ENCODE data around the gene NELFB.

Gene NELFB

GRCh38 chr9:137245450-137246421, 9.4 kb upstream of the NELFB start:
- Histone ChIP-seq H3K4me3 (ENCODE audit: low read length) (no peak overlapping the region), H3K4me1 (ENCODE audit: insufficient read depth, low read length) (peaks cover 14% of the 10 kb centered on the region), H3K9ac (ENCODE audit: low read depth, low read length) (no peak overlapping the region)

GRCh38 chr9:137247135-137247915, 7.8 kb upstream of the NELFB start:
- H3K9me3 ChIP-seq (ENCODE audit: insufficient read depth, low read depth, low read length), result no peaks in the 10 kb centered on the region
- H3K27ac ChIP-seq (ENCODE audit: low read depth, low read length), result no peak overlapping the region
- 0 out of 2 replicates have a peak overlapping the region, but pooled peaks have one; percentile 19 for H3K9ac ChIP-seq (ENCODE audit: low read depth, low read length)
- peaks cover 17% of the 10 kb centered on the region for H3K36me3 ChIP-seq (ENCODE audit: insufficient read depth, low read length)
- H3K4me3 ChIP-seq (ENCODE audit: low read length), result no peak overlapping the region
- 81% methylated on average over 20 of the region's 20 CpGs for WGBS
- H3K27me3 ChIP-seq (ENCODE audit: insufficient read depth, low read length), result no peaks in the 10 kb centered on the region; the same call in 1 of the 2 replicates
- peaks cover 11% of the 10 kb centered on the region for H3K4me1 ChIP-seq (ENCODE audit: insufficient read depth, low read length)

More at GRCh38 chr9:137245450-137246421, 9.4 kb upstream of the NELFB start:
- Histone ChIP-seq H3K36me3 (ENCODE audit: insufficient read depth, low read length) (peaks cover 22% of the 10 kb centered on the region), H3K27ac (ENCODE audit: low read depth, low read length) (no peak overlapping the region), H3K9me3 (ENCODE audit: insufficient read depth, low read depth, low read length) (no peaks in the 10 kb centered on the region), H3K27me3 (ENCODE audit: insufficient read depth, low read length) (no peaks in the 10 kb centered on the region; the same call in 1 of the 2 replicates)
- WGBS, result 91% methylated on average over 25 of the region's 25 CpGs

- H3K4me1 ChIP-seq (ENCODE audit: insufficient read depth, low read length), result peaks cover 10% of the 10 kb centered on the region
- WGBS, result 93% methylated on average over 6 of the region's 6 CpGs
- no peaks in the 10 kb centered on the region for H3K9me3 ChIP-seq (ENCODE audit: insufficient read depth, low read depth, low read length)
- H3K27ac ChIP-seq (ENCODE audit: low read depth, low read length), result no peak overlapping the region
- H3K36me3 ChIP-seq (ENCODE audit: insufficient read depth, low read length), result peaks cover 12% of the 10 kb centered on the region
- no peak overlapping the region for H3K4me3 ChIP-seq (ENCODE audit: low read length)
- H3K9ac ChIP-seq (ENCODE audit: low read depth, low read length), result no peak overlapping the region
- H3K27me3 ChIP-seq (ENCODE audit: insufficient read depth, low read length), result no peaks in the 10 kb centered on the region; the same call in 1 of the 2 replicates
Observed at GRCh38 chr9:137247916-137248175, 7.3 kb upstream of the NELFB start.

- peaks cover 5% of the 10 kb centered on the region; the same call in 1 of the 2 replicates for H3K4me1 ChIP-seq (ENCODE audit: insufficient read depth, low read length)
- no peaks in the 10 kb centered on the region; the same call in 1 of the 2 replicates for H3K27me3 ChIP-seq (ENCODE audit: insufficient read depth, low read length)
- H3K9ac ChIP-seq (ENCODE audit: low read depth, low read length), result no peak overlapping the region
- 80% methylated on average over 17 of the region's 18 CpGs for WGBS
- H3K9me3 ChIP-seq (ENCODE audit: insufficient read depth, low read depth, low read length), result no peaks in the 10 kb centered on the region
- no peak overlapping the region for H3K27ac ChIP-seq (ENCODE audit: low read depth, low read length)
- no peak overlapping the region for H3K4me3 ChIP-seq (ENCODE audit: low read length)
- no peaks in the 10 kb centered on the region for H3K36me3 ChIP-seq (ENCODE audit: insufficient read depth, low read length)
Observed at GRCh38 chr9:137250329-137251193, 4.6 kb upstream of the NELFB start.

- Histone ChIP-seq H3K4me3 (ENCODE audit: low read length) (no peak within 1 kb of the TSS), H3K36me3 (ENCODE audit: insufficient read depth, low read length) (no peaks in the 10 kb centered on the region), H3K4me1 (ENCODE audit: insufficient read depth, low read length) (peaks cover 5% of the 10 kb centered on the region; the same call in 1 of the 2 replicates), H3K9me3 (ENCODE audit: insufficient read depth, low read depth, low read length) (no peaks in the 10 kb centered on the region), H3K27me3 (ENCODE audit: insufficient read depth, low read length) (no peaks in the 10 kb centered on the region; the same call in 1 of the 2 replicates), H3K9ac (ENCODE audit: low read depth, low read length) (no peak within 1 kb of the TSS), H3K27ac (ENCODE audit: low read depth, low read length) (no peak within 1 kb of the TSS)
- 68% methylated on average over 4 of the region's 4 CpGs for WGBS
Observed at GRCh38 chr9:137251194-137251461, 4.0 kb upstream of the NELFB start, which contains the start of gene STPG3. Gene STPG3, plus strand, starts transcription at chr9:137251286. Its CDS starts 1 bp downstream, at chr9:137251287.

GRCh38 chr9:137251490-137252268, 3.4 kb upstream of the NELFB start:
- Histone ChIP-seq H3K36me3 (ENCODE audit: insufficient read depth, low read length) (peaks cover 3% of the 10 kb centered on the region), H3K4me1 (ENCODE audit: insufficient read depth, low read length) (peaks cover 5% of the 10 kb centered on the region; the same call in 1 of the 2 replicates), H3K27me3 (ENCODE audit: insufficient read depth, low read length) (no peaks in the 10 kb centered on the region; the same call in 1 of the 2 replicates), H3K4me3 (ENCODE audit: low read length) (no peak overlapping the region), H3K27ac (ENCODE audit: low read depth, low read length) (no peak overlapping the region), H3K9me3 (ENCODE audit: insufficient read depth, low read depth, low read length) (no peaks in the 10 kb centered on the region), H3K9ac (ENCODE audit: low read depth, low read length) (no peak overlapping the region)
- 91% methylated on average over 21 of the region's 22 CpGs for WGBS

- peaks cover 5% of the 10 kb centered on the region; the same call in 1 of the 2 replicates for H3K4me1 ChIP-seq (ENCODE audit: insufficient read depth, low read length)
- 75% methylated on average over 35 of the region's 35 CpGs for WGBS
- no peak overlapping the region for H3K9ac ChIP-seq (ENCODE audit: low read depth, low read length)
- no peaks in the 10 kb centered on the region for H3K9me3 ChIP-seq (ENCODE audit: insufficient read depth, low read depth, low read length)
- no peaks in the 10 kb centered on the region; the same call in 1 of the 2 replicates for H3K27me3 ChIP-seq (ENCODE audit: insufficient read depth, low read length)
- no peak overlapping the region for H3K27ac ChIP-seq (ENCODE audit: low read depth, low read length)
- no peak overlapping the region for H3K4me3 ChIP-seq (ENCODE audit: low read length)
- H3K36me3 ChIP-seq (ENCODE audit: insufficient read depth, low read length), result peaks cover 9% of the 10 kb centered on the region
Observed at GRCh38 chr9:137252555-137253506, 2.3 kb upstream of the NELFB start.

- Histone ChIP-seq H3K27me3 (ENCODE audit: insufficient read depth, low read length) (no peaks in the 10 kb centered on the region; the same call in 1 of the 2 replicates), H3K9ac (ENCODE audit: low read depth, low read length) (peak overlapping the region; percentile 84; the same call in 1 of the 2 replicates), H3K9me3 (ENCODE audit: insufficient read depth, low read depth, low read length) (no peaks in the 10 kb centered on the region), H3K27ac (ENCODE audit: low read depth, low read length) (no peak overlapping the region), H3K4me3 (ENCODE audit: low read length) (peak overlapping the region; percentile 93), H3K4me1 (ENCODE audit: insufficient read depth, low read length) (peaks cover 5% of the 10 kb centered on the region; the same call in 1 of the 2 replicates), H3K36me3 (ENCODE audit: insufficient read depth, low read length) (peaks cover 20% of the 10 kb centered on the region)
- 56% methylated on average over 21 of the region's 21 CpGs for WGBS
Observed at GRCh38 chr9:137253717-137254623, 1.2 kb upstream of the NELFB start.

Measured in HUES64 (cell line).